ENCODE measurements around the gene POMZP3.
"Not testable (repeated sequence)": the region's sequence is repeated elsewhere in the genome, so short reads cannot be mapped to it uniquely, and the experiment has no call there.

The POMZP3 gene

DNA sequence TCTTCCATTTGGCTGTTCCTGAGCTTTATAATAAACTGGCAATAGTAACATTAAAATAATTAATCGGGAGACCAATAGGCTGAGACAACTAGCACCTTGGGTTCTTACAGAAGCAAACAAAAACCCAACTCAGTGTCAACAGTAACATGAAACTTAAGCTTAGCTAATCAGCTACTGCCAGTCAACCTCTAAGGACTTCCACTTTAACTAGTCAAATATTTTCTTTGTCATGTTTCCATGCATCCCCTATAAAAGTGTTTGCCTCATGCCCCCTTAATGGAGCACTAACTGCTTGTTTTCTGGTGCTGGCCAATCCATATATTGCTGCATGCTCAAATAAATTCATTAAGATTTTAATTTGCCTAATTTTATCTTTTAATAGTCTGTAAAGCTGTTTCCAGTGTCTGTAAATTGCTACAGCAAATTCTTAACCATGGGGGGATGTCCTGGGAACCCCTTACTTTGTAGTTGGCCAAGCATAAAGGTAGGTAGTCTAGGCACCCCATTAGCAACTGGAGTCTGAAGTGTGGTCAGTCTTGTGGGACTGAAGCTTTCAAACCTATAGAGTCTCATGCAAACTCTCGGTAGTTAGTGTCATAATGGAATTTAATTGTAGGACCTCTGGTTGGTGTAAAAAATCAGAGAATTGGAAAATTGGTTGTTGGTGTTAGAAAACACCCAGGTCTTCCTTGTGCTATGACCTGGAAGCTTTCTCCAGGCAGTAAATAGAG is 40.3 kb downstream of the POMZP3 start:
- not testable (repeated sequence) for DNase-seq

DNA sequence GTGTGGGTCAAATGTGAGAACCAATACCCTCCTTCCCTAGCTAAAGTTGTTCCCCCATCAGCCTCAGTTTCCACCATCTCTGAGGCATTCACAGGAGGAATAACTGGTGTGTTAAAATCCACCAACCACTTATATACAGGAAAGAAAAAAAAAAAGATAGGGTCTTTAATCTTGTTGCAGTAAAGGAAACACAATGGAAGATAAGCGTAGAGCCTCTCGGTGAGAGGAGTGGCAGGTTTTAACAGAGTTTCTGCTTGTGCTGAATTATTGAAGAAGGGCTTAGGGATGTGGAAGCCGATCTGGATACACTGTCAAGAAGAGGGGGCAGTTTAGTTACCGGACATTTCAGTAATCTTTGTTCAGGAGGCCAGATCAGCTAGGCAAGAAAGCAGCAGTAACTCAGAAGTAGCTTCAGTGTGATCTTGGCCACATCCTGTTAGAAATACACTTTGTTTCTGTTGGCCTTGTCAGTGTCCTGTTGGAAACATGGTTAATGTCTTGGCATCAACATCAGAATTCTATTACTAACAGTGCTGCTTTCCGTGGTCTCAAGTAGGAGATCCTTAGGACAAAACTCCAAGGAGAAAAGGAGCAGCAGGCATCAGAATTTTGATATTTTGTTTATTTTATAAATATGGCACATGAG is 43.3 kb downstream of the POMZP3 start:
- DNase-seq, result peak; percentile 65

DNA sequence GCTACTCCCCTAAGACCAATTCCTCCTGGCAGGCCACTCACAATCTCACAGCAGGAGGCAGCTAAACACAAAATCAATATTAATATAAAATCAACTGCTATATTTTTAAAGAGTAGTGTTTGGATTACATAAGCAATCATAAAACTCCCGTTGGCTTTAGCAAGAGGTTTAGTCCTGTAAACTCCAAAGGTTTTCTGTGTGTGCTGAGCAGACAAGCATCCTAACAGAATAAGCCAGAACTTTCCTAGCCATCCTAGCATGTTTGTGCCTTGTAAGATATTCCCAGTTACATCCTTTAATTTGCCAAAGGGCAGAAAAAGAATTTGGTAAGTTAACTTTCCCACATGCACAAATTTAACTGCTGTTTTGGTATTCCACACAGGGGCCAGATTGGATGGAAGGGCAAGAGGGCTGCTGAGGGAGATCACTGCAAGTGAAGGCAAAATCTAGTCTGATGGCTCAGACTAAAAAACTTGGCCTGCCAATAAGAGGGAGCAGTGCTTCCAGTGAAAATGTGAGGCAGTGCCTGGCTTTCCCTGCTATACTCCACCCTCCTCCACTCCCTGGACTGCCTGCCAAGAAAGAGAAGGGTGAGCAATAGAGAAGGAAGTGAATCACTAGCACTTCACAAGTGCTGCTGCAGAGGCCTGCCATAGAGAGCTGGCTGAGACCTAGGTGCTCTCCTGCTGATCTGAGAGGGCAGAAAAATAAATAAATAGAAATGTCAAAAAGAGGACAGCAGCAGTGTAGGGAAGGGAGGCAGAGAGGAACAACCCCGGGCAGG is 44.0 kb downstream of the POMZP3 start:
- peak; percentile 90 for DNase-seq

DNA sequence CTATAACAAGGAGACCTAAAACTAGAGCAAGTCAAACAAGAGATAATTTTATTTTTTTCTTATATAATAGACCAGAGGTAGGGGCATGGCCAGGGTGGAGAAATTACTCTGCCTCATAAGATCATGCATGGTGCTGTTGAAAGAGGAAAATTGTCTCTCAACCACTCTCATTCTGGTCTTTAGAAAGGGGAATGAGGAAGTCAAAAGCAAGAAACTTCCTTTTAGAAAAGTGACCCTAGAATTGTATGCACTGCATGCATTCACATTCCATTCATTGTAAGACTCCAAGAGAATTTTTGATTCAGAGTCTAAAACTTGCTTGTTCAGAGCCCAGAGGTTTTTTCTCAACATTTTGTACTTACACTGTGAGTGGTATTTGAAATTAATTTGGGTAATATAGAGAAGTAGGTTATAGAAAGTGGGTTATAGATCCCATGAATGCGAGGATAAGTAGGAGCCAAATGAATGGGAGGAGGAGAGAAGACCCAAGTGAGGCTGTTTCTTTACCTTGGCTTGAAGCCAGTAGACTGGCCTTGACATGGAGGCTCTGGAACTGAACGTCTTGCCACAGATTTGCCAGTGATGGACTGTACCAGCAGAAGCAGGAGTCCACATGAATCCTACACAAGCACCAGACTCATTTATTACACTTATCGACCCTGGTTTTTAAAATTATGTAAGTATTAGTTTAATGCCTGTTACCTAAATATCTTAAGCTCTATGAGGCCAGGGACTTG is 51.0 kb downstream of the POMZP3 start:
- DNase-seq, result peak; percentile 33

DNA sequence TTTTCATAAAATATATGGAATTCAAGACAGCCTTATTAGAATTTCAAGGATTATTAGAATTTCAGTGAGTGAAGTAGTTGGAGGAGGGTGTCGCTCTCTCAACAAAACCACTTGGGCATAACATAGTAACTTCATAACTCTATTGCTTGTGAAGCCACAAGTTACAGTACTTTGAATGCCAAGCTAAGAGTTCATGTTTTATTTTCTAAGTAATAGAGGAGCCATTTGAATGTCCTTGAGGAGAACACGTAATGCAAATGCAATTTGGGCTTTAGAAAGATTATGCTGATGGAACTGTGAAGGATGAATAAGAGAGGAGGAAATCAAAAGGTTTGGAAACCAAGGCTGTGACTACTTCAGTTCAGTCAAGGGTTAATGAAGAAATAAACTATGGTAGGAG is 51.6 kb downstream of the POMZP3 start:
- DNase-seq, result not testable (repeated sequence)

DNA sequence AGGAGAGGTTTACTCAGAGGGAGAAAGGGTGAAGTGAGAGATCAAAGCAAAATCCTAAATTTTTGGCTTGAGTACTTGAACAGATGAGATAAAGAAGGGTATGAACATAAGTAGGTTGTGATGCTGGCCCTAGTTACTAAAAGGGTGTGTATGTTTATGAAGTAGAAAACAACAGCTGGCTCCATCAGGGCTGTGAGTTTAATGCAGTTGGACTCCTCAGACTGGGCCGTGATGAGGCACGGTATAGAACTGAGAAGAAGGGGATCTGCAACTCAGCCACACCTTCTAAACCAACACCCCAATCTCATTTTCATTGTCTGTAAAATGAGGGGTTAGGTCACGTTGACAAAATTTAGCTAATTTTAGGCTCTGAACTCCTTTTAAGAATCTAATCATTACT is 54.8 kb downstream of the POMZP3 start:
- not testable (repeated sequence) for DNase-seq

DNA sequence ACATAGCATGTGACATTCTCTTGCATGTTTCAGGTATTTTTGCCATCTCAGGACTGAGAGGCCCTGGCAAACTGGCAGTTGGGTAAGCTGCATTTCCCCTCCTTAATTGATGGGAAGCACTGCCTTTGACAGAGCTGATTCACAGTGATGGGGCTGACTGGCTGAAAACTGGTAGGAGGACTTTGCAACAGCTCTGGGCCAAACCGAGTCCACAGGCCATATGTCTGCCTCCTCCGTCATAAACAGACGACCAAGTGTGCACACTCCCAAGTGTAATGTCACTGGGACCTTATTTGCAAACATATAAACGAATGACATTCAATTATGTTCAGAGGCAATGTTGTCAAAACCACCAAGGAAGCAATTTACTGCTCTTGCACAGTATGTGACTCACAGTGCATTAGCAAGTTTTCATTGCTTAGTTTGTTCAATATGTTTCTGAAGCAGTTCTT is 56.7 kb downstream of the POMZP3 start:
- DNase-seq, result peak; percentile 13

DNA sequence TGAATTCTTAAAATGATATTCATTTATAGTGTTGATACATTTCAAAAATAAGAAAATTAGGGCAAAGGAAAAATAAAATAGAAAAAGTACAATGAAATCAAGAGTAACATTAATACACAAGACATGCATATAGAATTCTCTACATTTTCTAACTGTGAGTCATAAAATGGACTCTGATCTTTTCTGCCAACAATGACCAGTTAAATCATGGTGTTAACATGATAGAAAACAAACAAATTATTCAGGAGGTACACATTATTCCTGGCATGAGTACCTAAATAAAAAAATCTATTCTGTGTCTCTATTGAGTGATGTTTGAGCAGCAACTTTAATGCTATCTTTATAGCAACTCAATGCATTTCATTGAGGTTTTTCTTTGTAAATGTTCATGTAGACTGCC is 58.3 kb downstream of the POMZP3 start:
- DNase-seq, result peak; percentile 61

DNA sequence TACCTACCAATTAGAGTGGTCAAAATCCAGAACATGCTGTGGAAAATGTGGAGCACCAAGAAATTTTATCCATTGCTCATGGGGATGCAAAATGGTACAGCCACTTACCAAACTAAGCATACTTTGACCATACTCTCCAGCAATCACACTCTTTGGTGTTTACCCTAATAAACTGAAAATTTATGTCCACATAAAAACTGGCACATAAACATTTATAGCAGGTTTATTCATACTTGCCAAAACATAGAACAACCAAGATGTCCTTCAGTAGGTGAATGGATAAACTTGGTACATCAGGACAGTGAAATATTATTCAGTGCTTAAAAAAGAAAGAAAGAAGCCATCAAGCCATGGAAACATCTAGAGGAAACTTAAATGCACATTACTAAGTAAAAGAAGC is 59.3 kb downstream of the POMZP3 start:
- not testable (repeated sequence) for DNase-seq

DNA sequence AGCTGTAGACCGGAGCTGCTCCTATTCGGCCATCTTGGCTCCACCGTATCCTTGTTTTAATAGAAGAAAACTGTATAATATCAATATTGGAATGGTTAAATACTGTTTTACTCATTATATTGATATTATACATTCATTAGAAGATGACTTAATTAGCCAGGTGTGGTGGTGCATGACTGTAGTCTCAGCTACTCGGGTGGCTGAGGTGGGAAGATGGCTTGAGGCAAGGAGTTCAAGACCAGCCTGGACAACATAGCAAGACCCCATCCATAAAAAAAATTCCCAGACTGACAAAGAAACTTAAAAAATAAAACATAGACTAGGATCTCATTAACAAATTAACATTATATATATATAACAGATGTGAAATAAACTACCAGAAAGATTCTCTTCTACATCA is 59.8 kb downstream of the POMZP3 start:
- DNase-seq, result not testable (repeated sequence)

DNA sequence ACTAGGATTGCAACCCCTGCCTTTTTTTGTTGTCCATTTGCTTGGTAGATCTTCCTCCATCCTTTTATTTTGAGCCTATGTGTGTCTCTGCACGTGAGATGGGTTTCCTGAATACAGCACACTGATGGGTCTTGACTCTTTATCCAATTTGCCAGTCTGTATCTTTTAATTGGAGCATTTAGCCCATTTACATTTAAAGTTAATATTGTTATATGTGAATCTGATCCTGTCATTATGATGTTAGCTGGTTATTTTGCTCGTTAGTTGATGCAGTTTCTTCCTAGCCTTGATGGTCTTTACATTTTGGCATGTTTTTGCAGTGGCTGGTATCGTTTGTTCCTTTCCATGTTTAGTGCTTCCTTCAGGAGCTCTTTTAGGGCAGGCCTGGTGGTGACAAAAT is 62.1 kb downstream of the POMZP3 start:
- DNase-seq, result not testable (repeated sequence)

DNA sequence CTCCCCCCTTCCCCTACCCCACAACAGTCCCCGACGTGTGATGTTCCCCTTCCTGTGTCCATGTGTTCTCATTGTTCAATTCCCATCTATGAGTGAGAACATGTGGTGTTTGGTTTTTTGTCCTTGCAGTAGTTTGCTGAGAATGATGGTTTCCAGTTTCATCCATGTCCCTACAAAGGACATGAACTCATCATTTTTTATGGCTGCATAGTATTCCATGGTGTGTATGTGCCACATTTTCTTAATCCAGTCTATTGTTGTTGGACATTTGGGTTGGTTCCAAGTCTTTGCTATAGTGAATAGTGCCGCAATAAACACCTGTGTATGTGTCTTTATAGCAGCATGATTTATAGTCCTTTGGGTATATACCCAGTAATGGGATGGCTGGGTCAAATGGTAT is 65.7 kb downstream of the POMZP3 start:
- not testable (repeated sequence) for DNase-seq

DNA sequence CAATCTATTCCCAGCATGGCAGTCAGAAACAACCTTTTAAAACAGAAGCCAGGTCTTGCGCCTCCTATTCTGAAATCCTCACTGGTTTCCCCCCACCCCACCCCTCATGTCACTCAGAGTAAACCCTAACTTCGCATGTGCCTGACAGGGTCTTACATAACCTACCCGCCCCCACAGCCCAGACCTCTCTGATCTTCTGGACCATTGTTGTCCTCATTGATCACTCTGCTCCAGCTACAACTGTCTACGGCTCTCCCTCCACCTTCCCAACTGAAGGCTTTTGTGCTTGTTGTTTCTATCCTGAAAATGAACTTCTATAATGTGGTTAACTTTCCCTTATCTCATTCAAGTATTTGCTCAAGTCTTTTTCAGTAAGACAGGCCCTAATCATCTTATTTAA is 66.9 kb downstream of the POMZP3 start:
- not testable (repeated sequence) for DNase-seq
